Measurements from ENCODE around the gene NDE1. TPM values are rescaled to one million over a fixed set of nuclear protein-coding genes. Genes with fewer than 3 reads are reported as not detected.

The NDE1 gene
- total and polyA plus RNA-seq, 8 donors = 6.7 to 286 (median 26.5) TPM

DNA sequence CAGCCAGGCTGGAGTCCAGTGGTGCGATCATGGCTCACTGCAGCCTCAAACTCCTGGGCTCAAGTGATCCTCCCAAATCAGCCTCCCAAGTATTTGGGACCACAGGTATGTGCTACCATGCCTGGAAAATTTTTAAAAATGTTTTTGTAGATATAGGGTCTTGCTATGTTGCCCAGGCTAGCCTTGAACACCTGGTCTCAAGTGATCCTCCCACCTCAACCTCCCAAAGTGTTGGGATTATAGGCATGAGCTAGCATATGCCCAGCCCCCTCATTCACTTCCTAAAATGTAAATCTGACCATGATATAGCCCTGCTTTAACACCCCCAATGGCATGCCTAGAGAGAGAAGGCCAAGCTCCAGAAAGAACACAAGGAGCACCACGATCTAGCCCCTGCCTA is 98.6 kb downstream of the NDE1 start:
- Histone ChIP-seq H3K27me3 (no peaks in the 10 kb centered on the region), H3K36me3 (peaks cover 3 to 94% (median 56%) of the 10 kb centered on the region in 4 donors), H3K4me3 (no peak overlapping the region), H3K4me1 (peaks cover 0 to 8% (median 4%) of the 10 kb centered on the region in 4 donors), H3K9me3 (no peaks in the 10 kb centered on the region), H3K27ac (no peak overlapping the region)
- intact Hi-C loops (cut with DNase I; ENCODE audit: low total_unique reads) = no loop called here
- WGBS, 5 donors = 82 to 91% (median 88%) methylated on average over 2 of the region's 2 CpGs
- TF ChIP-seq POLR2A (IDR thresholded peaks at IDR 0.05) = no peak
- no peak for TF ChIP-seq POLR2AphosphoS5 (IDR thresholded peaks at IDR 0.05)
- TF ChIP-seq, protein P1, sequence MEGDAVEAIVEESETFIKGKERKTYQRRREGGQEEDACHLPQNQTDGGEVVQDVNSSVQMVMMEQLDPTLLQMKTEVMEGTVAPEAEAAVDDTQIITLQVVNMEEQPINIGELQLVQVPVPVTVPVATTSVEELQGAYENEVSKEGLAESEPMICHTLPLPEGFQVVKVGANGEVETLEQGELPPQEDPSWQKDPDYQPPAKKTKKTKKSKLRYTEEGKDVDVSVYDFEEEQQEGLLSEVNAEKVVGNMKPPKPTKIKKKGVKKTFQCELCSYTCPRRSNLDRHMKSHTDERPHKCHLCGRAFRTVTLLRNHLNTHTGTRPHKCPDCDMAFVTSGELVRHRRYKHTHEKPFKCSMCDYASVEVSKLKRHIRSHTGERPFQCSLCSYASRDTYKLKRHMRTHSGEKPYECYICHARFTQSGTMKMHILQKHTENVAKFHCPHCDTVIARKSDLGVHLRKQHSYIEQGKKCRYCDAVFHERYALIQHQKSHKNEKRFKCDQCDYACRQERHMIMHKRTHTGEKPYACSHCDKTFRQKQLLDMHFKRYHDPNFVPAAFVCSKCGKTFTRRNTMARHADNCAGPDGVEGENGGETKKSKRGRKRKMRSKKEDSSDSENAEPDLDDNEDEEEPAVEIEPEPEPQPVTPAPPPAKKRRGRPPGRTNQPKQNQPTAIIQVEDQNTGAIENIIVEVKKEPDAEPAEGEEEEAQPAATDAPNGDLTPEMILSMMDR (IDR thresholded peaks at IDR 0.05) = no peak
- no peak for TF ChIP-seq EP300 (IDR thresholded peaks at IDR 0.05)
- DNase-seq = no peak

DNA sequence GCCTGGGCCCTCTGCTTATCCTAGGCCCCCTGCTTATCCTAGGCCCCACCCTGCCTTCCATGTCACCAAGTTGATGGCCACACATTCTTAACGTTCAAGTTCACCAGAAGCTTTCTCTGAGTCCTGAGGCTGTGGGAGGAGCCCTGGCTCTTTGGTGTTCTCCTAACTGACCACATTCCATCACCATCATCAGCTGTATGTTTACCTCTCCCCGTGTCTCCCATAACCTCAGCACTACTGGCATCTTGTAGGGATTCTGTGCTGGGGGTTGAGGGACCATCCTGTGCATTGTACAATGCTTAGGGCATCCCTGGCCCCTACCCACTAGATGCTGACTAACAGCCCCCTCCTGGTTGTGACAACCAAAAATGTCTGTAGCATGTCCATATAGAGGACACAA is 99.3 kb downstream of the NDE1 start:
- Histone ChIP-seq H3K4me3 (no peak overlapping the region), H3K27ac (no peak overlapping the region), H3K36me3 (peaks cover 3 to 94% (median 57%) of the 10 kb centered on the region in 4 donors), H3K27me3 (no peaks in the 10 kb centered on the region), H3K4me1 (peaks cover 0 to 7% (median 4%) of the 10 kb centered on the region in 4 donors), H3K9me3 (no peaks in the 10 kb centered on the region)
- intact Hi-C loops (cut with DNase I; ENCODE audit: low total_unique reads) = no loop called here
- DNase-seq = no peak
- WGBS, 5 donors = 13 to 38% (median 31%) methylated on average over 2 of the region's 2 CpGs
- TF ChIP-seq POLR2AphosphoS5 (IDR thresholded peaks at IDR 0.05) (no peak), POLR2A (IDR thresholded peaks at IDR 0.05) (no peak), EP300 (IDR thresholded peaks at IDR 0.05) (no peak)
- TF ChIP-seq, protein P1 (IDR thresholded peaks at IDR 0.05) = no peak

GRCh38 chr16:15749985-15750384 is 99.9 kb downstream of the NDE1 start:
- TF ChIP-seq POLR2AphosphoS5 (IDR thresholded peaks at IDR 0.05) (no peak), POLR2A (IDR thresholded peaks at IDR 0.05) (no peak), EP300 (IDR thresholded peaks at IDR 0.05) (no peak)
- TF ChIP-seq, protein P1 (IDR thresholded peaks at IDR 0.05) = no peak
- Histone ChIP-seq H3K27me3 (no peaks in the 10 kb centered on the region), H3K27ac (no peak overlapping the region), H3K4me3 (no peak overlapping the region), H3K4me1 (peaks cover 0 to 1% (median under 1%) of the 10 kb centered on the region in 4 donors), H3K9me3 (no peaks in the 10 kb centered on the region), H3K36me3 (peaks cover 3 to 94% (median 57%) of the 10 kb centered on the region in 4 donors)
- 83 to 90% (median 87%) methylated on average over 18 of the region's 18 CpGs for WGBS, 5 donors
- no peak for DNase-seq
- intact Hi-C loops (cut with DNase I; ENCODE audit: low total_unique reads) = no loop called here

- H3K27ac ChIP-seq = no peak overlapping the region
- H3K9me3 ChIP-seq = no peaks in the 10 kb centered on the region
- intact Hi-C loops (cut with DNase I; ENCODE audit: low total_unique reads) = no loop called here
- no peak overlapping the region for H3K4me3 ChIP-seq
- H3K4me1 ChIP-seq = no peaks in the 10 kb centered on the region
- TF ChIP-seq POLR2AphosphoS5 (IDR thresholded peaks at IDR 0.05) (no peak), POLR2A (IDR thresholded peaks at IDR 0.05) (no peak), EP300 (IDR thresholded peaks at IDR 0.05) (no peak)
- TF ChIP-seq, protein P1 (IDR thresholded peaks at IDR 0.05) = no peak
- no peak for DNase-seq
- H3K36me3 ChIP-seq = peaks cover 3 to 90% (median 53%) of the 10 kb centered on the region in 4 donors
- WGBS, 5 donors = 86 to 96% (median 90%) methylated on average over 7 of the region's 7 CpGs
- no peaks in the 10 kb centered on the region for H3K27me3 ChIP-seq
Measured at GRCh38 chr16:15751940-15752339, 101.9 kb downstream of the NDE1 start.

Measured in stomach (tissue), 9 donors.